NCI-H1417 (cell line): Measurements from ENCODE around the gene SPATC1L.

Experiments
- DNase-seq, 3 experiments: peaks; one replicate each; lab custom pipeline; 2025; lab: John Stamatoyannopoulos, UW

SPATC1L gene

DNA sequence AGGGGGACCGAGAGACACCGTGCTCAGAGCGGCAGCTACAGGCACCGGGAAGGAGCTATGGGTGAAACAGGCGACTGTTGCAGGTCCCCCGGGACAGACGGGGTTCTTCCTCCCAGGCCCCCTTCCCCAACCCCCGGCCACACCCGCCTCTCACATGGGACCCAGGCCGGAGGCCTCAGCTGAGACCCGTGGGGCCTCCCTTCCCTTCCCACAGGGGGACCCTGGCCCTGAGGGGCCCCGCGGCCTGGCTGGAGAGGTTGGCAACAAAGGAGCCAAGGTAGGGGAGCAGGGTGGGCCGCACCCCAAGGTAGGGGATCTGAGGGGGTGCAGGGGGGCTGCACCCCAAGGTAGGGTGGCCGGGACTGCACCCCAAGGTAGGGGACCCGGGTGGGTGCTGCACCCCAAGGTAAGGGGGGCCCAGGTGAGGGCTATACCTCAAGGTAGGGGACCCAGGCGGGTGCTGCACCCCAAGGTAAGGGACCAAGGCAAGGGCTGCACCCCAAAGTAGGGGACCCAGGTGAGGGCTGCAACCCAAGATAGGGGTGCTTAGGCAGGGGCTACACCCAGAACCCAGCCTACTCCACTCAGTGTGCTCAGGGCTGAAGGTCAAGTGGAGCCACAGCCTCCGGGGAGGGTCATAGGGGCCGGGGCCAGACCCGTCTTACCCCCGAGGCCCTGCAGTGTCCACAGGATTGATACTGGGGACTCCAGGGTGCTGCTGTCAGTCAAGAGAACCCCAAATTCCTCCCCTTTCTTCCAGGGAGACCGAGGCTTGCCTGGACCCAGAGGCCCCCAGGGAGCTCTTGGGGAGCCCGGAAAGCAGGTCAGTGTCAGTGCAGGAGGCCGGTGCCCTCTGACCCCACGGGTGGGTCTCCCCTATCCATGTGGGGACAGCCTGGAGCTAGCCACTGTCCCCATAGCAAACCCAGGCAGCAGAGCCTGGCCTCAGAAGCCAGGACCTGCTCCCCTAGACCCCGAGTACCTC lies 63.7 kb downstream of the SPATC1L start:
- no peak for DNase-seq

DNA sequence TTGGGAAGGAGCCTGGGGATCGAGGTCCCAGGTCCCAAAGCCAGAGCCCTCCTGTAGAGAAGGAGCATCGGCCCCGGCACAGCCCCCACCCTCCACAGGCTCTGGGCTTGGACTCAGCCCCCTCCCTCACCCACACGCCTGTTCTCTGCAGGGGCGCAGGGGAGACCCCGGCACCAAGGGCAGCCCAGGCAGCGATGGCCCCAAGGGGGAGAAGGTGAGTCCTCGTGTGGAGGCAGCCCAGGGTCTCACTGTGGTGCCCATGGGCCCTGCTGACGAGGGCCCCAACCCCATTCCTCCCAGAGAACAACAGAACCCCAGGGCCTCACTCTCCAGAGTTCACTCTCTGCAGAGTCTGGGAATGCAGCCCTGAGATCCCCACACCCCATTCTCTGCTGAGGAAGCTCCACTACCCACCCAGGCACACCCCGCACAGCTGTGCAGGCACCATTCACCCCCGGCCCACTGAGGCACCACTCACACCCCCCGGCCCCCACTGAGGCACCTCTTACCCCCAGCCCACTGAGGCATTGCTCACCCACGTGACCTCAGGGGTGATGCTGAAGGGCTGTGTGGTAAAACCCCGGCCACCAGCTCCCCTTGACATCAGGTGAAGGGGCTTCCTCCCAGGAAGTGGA lies 64.5 kb downstream of the SPATC1L start:
- DNase-seq: no peak

DNA sequence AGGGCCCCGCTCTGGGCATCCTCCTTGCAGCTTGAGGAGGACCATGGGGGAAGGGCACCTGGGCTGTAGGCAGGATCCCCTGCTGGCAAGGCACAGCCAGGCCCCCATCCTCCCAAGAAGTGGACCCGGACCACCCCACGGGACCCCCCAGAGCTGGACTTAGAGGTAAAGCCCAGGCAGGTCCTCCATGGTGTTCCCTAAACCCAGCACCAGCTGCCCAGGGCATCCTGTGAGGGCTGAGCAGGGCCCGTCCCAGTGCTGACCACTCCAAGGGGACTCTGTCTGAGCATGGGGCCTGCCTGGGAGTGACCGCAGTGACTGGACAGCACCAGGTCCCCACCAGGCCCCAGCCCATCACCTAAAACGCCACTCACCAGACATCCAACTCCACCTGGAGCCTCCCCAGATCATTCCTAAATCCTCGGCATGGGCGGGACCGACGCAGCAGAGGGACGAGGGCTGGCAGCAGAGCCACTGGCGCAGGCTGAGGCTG lies 65.1 kb downstream of the SPATC1L start:
- DNase-seq: no peak

DNA sequence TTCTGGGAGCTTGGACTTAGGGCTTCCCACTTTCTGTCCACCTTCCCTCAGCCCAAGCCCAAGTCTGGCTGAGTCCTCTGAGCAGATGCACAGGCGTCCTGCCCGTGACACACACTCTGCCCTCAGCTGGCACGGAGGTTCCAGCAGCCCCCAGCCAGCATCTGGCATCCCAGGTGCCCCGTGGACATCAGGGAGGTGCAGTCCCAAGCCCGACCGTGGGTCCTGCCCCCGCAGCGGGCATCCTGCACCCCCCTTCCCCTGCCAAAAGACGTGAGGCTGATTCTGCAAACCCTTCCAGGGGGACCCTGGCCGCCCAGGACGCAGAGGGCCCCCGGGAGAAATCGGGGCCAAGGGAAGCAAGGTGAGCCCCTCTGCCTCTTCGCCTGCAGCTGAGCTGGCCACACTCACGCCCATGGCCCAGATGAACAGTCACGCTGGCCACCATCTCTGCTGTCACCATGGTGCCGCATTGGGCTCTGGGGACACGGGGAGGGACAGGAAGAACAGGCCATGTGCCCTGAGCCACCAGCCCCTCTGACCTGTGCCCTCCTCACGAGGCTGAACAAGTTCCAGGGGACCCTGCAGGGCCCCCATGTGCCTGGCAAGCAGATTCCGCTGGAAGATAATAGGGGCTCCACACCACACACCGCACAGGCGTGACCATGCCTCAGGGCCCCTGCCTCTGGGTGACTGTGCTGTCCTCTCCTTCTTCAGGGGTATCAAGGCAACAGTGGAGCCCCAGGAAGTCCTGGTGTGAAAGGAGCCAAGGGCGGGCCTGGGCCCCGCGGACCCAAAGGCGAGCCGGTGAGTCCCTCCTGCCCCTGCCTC lies 65.7 kb downstream of the SPATC1L start:
- no peak for DNase-seq

- no peak for DNase-seq
Measured at GRCh38 chr21:46117586-46118315, 66.5 kb downstream of the SPATC1L start.

- no peak for DNase-seq
Measured at GRCh38 chr21:46116776-46117585, 67.3 kb downstream of the SPATC1L start.

GRCh38 chr21:46116189-46116775 lies 68.0 kb downstream of the SPATC1L start:
- no peak for DNase-seq

DNA sequence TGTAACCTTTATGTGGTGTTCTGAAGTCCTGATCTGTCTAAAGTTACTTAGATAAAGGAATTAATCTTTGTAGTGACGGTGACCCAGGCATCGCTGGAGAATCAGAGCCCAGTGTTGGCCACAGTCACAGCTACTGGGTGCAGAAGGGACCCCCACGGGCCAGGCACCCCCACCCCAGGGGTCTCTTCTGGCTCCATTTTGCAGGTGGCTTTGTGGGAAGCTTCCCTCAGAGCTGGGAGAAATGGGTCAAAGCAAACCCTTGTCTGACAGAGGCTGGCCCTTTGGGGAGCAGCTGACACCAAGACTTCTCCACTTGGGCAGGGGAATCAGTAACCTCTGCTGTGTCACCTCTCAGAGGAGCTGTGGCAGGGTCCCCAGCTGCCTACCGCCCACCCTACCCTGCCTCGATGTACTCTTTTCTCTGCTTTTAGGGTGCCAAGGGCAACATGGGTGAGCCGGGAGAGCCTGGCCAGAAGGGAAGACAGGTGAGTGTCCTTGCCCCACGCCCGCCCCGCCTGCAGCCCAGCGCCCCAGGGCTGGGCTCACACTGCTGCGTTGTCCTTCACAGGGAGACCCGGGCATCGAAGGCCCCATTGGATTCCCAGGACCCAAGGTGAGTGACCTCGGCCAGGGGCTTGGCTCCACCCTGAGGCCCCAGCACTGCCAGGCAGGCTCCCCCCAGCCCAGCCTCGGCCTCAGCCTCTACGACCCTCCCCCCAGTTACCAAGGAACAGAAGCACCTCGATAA lies 68.6 kb downstream of the SPATC1L start:
- no peak for DNase-seq

DNA sequence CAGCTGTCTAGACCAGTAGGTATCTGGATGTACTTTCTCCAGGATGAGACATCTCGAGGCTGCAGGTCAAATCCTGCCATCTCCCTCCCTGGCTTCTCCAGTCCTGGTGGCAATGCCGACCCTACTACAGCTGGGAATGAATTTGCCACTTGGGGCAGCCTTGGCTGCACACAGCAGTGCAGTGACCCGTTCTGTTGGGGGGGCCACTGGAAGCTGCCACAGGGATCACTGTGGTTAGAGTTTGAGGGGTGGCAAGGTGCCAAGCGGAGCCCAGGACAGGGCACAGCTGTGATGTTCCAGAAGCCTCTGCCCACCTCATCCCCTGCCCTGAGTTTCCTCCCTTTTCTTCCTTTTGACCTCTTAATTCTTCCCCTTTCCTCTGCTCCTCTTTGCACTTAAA lies 69.3 kb downstream of the SPATC1L start:
- DNase-seq: no peak

- no peak for DNase-seq
Measured at GRCh38 chr21:46113497-46114176, 70.6 kb downstream of the SPATC1L start.

- DNase-seq: no peak
Measured at GRCh38 chr21:46112725-46113215, 71.5 kb downstream of the SPATC1L start.

- no peak for DNase-seq
Measured at GRCh38 chr21:46111857-46112724, 72.2 kb downstream of the SPATC1L start.

DNA sequence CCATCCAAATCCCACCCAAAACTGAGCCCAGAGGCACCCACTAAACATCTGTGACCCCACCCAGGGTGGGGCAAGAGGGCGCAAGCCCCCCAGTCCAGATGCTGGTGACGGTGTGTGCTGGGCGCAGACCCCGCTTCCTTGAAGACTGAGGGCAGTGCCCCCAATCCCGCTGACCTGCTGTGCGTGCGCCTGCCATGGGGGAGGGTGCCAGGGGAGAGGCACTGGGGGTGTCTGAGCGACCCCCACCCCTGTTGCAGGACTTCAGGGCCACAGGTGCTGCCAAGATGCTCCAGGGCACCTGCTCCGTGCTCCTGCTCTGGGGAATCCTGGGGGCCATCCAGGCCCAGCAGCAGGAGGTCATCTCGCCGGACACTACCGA lies 73.1 kb downstream of the SPATC1L start:
- DNase-seq: no peak
